Measurements from ENCODE around the gene TUBB4A. TPM values are rescaled to one million over a fixed set of nuclear protein-coding genes. Genes with fewer than 3 reads are reported as not detected.

The TUBB4A gene
- total and polyA plus RNA-seq, 9 of the 15 experiments (the other 6 are each of a cell fraction or from before 2014, with no cell fraction given), result 0.14 to 7.0 (median 0.75) TPM

- TF ChIP-seq ZNF407 (IDR thresholded peaks at IDR 0.05; ENCODE audit: low read depth) (no peak), KHSRP (IDR thresholded peaks at IDR 0.05) (no peak), FOXA1 (IDR thresholded peaks at IDR 0.05; ENCODE audit: borderline replicate concordance) (no peak), OTX1 (CRISPR knock-in tag; IDR thresholded peaks at IDR 0.05) (no peak), ZSCAN32 (CRISPR knock-in tag; IDR thresholded peaks at IDR 0.05) (no peak), EWSR1 (IDR thresholded peaks at IDR 0.05; ENCODE audit: borderline replicate concordance, low read depth, partially characterized antibody) (no peak), ZNF75A (CRISPR knock-in tag; IDR thresholded peaks at IDR 0.05) (no peak), HNRNPLL (IDR thresholded peaks at IDR 0.05; ENCODE audit: low read depth, low read length, poor library complexity, severe bottlenecking) (no peak), CHD2 (IDR thresholded peaks at IDR 0.05; ENCODE audit: low read depth, low read length) (no peak), ZBTB12 (CRISPR knock-in tag; IDR thresholded peaks at IDR 0.05) (no peak), ZNF561 (CRISPR knock-in tag; conservative IDR thresholded peaks at IDR 0.05) (no peak), KDM1A (IDR thresholded peaks at IDR 0.05) (no peak)
Measured at GRCh38 chr19:6464070-6464873, 37.8 kb downstream of the TUBB4A start, which contains the start of gene CRB3 (continued).
